ENCODE results near the gene RTN4RL1. TPM values are rescaled to one million over a fixed set of nuclear protein-coding genes. Genes with fewer than 3 reads are reported as not detected.
"Not testable (repeated sequence)": the region's sequence is repeated elsewhere in the genome, so short reads cannot be mapped to it uniquely, and the experiment has no call there.

RTN4RL1 gene
- total RNA-seq, 1 experiment from 2014 or later: 0.69 TPM

DNA sequence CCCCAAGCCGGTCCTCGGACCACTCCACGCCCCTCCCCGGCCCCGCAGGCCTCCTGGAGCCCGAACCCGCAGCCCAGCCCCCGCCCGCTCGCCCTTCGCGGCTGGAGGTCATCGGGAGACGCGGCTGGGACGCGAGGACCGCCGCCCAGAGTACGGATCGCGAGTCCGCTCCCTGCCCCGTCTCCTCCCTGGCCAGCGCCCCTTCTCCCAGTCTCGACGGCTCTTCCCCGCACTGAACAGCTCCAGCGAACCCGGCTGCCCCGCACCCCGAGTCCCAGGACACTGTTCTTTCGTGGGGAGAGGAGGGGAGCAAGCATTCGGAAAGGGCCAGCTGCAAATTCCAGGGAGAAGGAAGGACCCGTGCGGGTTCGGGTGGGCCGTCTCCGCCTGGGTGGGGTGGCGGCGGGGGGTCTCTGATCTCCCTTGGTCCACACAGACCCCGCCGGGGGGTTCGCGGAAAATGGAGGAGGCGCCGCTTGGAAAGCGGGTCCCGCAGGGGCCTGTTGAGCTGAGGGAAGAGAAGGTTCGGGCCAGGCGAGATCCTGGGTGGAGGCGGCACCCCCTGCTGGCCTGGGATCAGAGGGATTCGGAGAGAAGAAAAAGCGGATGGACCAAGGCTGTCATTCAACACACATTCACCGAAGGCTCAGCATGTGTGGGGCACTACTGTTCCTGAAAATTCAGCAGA is 632 bp upstream of the RTN4RL1 start:
- peak; percentile 58 for DNase-seq (ENCODE audit: low read depth)

DNA sequence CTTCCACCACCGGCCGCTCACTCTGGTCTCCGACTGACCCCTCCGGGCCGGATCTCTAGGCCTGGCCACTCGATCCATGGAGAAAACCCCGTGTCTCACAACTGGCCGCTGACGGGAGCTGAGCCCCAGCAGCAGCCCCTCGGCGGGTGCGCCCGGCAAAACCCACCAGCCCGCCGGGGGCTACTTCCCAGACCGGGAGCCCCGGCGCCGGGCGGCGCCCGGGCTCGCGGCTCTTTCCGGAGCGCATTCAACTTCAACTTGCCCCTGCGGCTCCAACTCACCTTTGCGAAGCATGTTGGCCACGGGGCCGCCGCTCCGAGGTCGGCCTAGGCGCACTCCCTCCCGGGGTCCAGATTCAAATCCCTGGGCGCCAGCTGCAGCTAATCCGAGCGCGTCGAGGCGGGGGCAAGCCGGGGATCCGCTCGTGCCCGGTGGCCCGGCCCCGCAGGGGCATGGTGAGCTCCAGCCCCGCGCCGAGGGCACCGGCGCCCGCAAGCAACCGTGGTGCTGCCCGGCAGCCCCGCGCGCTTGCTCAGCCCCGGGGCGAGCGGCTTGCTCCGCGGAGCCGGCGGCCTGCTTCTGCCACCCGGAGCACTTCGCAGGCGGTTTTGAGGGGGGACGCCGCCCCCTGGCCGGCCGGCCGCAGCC is 438 bp downstream of the RTN4RL1 start:
- no peak for DNase-seq (ENCODE audit: low read depth)

GRCh38 chr17:2023692-2024571 is 1.2 kb downstream of the RTN4RL1 start:
- DNase-seq (ENCODE audit: low read depth): no peak

DNA sequence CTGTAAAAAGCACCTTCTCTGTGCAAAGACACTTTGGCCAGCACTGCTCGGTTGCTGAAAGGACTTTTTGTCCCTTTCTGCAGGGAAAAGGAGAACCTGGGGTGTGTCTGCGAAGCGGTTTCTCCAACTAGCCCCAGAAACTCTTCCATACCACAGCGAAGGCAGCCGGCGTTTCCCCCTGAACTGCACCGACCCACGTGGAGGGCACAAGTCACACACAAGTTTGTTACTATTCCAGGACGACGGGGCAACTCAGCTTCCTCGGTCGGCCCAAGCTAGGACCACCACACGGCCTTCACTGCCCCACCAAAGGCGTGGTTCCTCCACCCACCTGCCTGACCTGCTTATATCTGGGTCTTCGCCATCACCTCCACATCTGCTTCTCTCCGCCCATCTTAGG is 1.9 kb downstream of the RTN4RL1 start:
- DNase-seq (ENCODE audit: low read depth): no peak

GRCh38 chr17:2022647-2023240 is 2.4 kb downstream of the RTN4RL1 start:
- DNase-seq (ENCODE audit: low read depth): no peak

GRCh38 chr17:2020721-2021120 is 4.4 kb downstream of the RTN4RL1 start:
- no peak for DNase-seq (ENCODE audit: low read depth)

GRCh38 chr17:2019723-2020122 is 5.4 kb downstream of the RTN4RL1 start:
- DNase-seq (ENCODE audit: low read depth): no peak

DNA sequence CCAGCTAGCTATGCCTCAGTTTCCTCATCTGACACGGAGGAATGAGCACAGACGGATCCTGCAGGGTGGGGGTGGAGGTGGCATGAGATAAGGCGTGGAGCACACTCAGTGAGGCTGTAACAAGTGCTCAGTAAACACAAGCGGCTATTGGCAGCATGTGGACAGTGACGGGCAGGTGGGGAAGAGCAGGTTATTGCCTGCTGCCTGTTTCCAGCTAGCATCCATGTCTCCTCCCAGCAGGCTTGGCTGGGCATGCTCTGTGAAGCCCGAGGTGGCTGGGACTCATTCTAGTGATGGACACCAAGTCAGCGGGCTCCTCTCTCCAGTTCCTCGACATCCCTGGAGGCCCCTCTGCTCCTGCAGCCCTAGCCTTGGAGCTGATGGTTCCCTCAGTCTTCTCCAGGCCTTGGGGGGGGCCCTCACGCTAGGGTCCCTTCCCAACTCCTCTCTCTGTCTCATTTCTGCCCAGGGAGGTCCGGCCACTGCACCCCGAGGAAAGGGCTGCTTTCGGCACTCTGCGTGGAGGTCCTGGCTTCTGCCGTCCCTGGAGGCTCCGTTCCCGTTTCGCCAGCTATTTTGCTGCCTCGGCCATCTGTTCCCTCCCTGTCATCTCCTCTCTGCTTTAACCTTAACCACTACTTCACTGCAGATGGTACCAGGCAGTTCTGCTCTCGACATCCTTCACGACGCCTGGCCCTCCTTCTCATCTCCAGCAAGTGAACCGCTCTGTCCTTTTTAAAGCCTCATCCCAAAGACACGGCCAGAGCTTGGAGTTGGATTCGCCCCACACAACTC is 6.2 kb downstream of the RTN4RL1 start:
- DNase-seq (ENCODE audit: low read depth): no peak

DNA sequence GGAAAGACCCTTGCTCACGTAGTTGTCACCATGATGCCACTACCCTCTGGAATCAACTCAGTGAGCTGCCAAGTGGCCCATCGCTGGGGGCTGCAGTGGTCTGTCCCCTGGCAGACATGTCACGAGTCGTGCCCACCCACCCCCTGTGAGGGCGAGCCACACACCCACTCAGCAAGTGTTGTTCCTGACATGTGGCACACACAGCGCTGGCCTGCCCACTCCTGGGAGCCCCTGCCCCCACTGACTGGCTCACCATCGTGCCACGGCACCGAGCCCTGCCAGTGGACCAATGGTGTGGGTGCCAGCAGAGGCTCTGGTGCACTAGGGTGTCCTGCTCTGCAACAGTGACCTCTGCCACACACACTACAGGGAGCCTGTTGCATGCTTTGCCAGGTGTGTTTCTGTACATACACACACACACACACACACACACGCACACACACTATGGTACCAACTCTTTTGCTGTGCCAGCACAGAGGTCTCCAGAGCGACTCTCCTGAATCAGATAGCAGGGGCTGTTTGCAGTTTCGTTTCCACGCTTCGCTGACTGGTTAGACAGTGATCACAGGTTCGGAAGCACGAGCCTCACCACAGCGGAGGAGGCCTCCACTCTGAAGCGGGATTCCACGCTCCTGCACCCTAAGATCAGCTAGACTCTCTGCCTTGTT is 7.7 kb downstream of the RTN4RL1 start:
- no peak for DNase-seq (ENCODE audit: low read depth)

GRCh38 chr17:2016494-2016893 is 8.6 kb downstream of the RTN4RL1 start:
- no peak for DNase-seq (ENCODE audit: low read depth)

- no peak for DNase-seq (ENCODE audit: low read depth)
Observed at GRCh38 chr17:2015314-2015713, 9.8 kb downstream of the RTN4RL1 start.

- no peak for DNase-seq (ENCODE audit: low read depth)
Observed at GRCh38 chr17:2013994-2014317, 11.2 kb downstream of the RTN4RL1 start.

DNA sequence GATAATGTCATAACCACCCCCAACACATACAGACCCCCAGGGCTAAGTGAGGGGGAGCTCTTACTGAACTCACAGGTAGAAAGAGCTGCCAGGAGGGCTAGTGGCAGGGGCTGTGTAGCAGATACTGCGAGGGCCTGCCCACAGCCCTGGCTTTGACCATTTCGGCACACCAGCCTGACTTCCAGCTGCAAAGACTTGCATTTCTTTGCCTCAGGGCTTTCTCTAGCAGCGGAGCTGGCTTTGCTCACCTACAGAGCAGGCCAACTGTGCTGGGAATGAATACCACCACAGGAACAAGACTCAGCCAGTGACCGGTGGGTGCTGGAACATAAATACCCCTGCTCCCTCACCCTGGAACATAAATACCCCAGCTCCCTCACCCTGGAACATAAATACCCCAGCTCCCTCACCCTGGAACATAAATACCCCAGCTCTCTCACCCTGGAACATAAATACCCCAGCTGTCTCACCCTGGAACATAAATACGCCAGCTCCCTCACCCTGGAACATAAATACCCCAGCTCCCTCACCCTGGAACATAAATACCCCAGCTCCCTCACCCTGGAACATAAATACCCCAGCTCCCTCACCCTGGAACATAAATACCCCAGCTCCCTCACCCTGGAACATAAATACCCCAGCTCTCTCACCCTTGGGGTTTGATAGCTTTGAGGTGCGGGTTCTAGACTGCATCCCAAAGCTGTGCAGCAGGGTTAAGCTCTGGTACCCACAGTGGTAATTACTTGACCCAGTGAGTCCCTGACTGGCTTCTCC is 11.7 kb downstream of the RTN4RL1 start:
- DNase-seq (ENCODE audit: low read depth): not testable (repeated sequence)

- no peak for DNase-seq (ENCODE audit: low read depth)
Observed at GRCh38 chr17:2012499-2012898, 12.6 kb downstream of the RTN4RL1 start.

GRCh38 chr17:2011411-2012371 is 13.4 kb downstream of the RTN4RL1 start:
- DNase-seq (ENCODE audit: low read depth): peak; percentile 45

- DNase-seq (ENCODE audit: low read depth): no peak
Observed at GRCh38 chr17:2009737-2010136, 15.4 kb downstream of the RTN4RL1 start.

- DNase-seq (ENCODE audit: low read depth): no peak
Observed at GRCh38 chr17:2008332-2009126, 16.6 kb downstream of the RTN4RL1 start.

DNA sequence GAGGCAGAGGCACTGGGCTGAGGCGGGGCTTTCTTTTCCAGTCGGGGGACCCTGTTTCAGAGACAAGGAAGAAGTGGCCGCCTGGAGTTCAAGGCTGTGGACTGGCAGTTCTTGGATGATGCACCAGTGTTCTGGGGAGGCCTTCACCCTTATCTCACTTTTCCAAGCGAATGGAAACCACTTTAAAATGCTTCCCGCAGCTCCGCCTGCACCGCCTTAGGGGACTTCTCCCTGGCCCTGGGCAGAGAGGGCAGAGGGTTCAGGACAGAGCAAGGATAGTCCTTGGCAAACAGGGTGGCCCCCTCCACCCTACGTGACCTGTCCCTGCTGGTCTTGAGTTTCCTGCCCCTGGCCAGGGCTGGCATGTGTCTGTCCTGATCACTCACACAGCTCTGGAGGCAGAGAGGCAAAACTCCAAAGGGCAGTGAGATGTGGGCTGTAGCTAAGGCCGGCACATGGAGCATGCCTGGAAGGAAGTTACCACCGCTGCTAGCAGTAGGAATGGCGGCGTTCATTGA is 20.6 kb downstream of the RTN4RL1 start:
- no peak for DNase-seq (ENCODE audit: low read depth)
